GM23338 (cell line): ENCODE results near the gene GNG7. TPM values are rescaled to one million over a fixed set of nuclear protein-coding genes. Genes with fewer than 3 reads are reported as not detected.
"Not testable (repeated sequence)": the region's sequence is repeated elsewhere in the genome, so short reads cannot be mapped to it uniquely, and the experiment has no call there.

Source experiments
- ATAC-seq: fragments of 200-7000 bp; cut with Tn5 transposase; 3 replicates; pipeline ENCODE4 v1.9.1; 2020
- DNase-seq: peaks from one replicate; pipeline ENCODE4 v3.0.0-alpha.2; 2015; ENCODE audit warnings: low spot score
- H2AFZ ChIP-seq: fragments of 200-600 bp; sonication (generic); 2 replicates; pipeline ENCODE4 v1.8.0; 2016; ENCODE audit warnings: antibody characterized with exemption, mild to moderate bottlenecking, moderate library complexity
- H3F3A ChIP-seq: fragments of 200-600 bp; sonication (generic); replicated peaks from 2 replicates; pipeline ENCODE4 v1.8.0; 2017; ENCODE audit warnings: antibody characterized with exemption, mixed run types, low read depth
- H3K27ac ChIP-seq: fragments of 200-600 bp; sonication (generic); 2 replicates; pipeline ENCODE4 v1.6.1; 2016; ENCODE audit warnings: low read depth
- H3K27me3 ChIP-seq: fragments of 200-600 bp; sonication (generic); 2 replicates; pipeline ENCODE4 v1.8.0; 2016; ENCODE audit warnings: mild to moderate bottlenecking, mixed run types, moderate library complexity; ENCODE audit not compliant: insufficient read depth
- H3K36me3 ChIP-seq: fragments of 200-600 bp; sonication (generic); 2 replicates; pipeline ENCODE4 v1.8.0; 2016; ENCODE audit warnings: mild to moderate bottlenecking; ENCODE audit not compliant: insufficient read depth
- H3K4me1 ChIP-seq: fragments of 200-600 bp; sonication (generic); 2 replicates; pipeline ENCODE4 v1.8.0; 2016; ENCODE audit warnings: mild to moderate bottlenecking, moderate library complexity; ENCODE audit not compliant: insufficient read depth
- H3K4me2 ChIP-seq: fragments of 200-600 bp; sonication (generic); 2 replicates; pipeline ENCODE4 v1.7.1; 2017; ENCODE audit warnings: mixed run types
- H3K4me3 ChIP-seq: fragments of 200-600 bp; sonication (generic); 2 replicates; pipeline ENCODE4 v1.6.1; 2016; ENCODE audit warnings: mixed run types
- H3K79me2 ChIP-seq: fragments of 200-600 bp; sonication (generic); replicated peaks from 2 replicates; pipeline ENCODE4 v1.8.0; 2017; ENCODE audit warnings: mild to moderate bottlenecking; ENCODE audit not compliant: insufficient read depth
- H3K9me2 ChIP-seq: fragments of 200-600 bp; sonication (generic); 2 replicates; pipeline ENCODE4 v1.8.0; 2017; ENCODE audit not compliant: insufficient read depth
- H4K20me1 ChIP-seq: fragments of 200-600 bp; sonication (generic); replicated peaks from 2 replicates; pipeline ENCODE4 v1.8.0; 2017; ENCODE audit warnings: mild to moderate bottlenecking; ENCODE audit not compliant: insufficient read depth
- H3K27ac Mint-ChIP-seq: 2 replicates; pipeline ENCODE4 v1.8.0; 2020; ENCODE audit warnings: inconsistent platforms, mild to moderate bottlenecking, moderate library complexity, mixed read lengths
- H3K27me3 Mint-ChIP-seq: 3 replicates; pipeline ENCODE4 v1.8.0; 2022; ENCODE audit warnings: low read depth, mild to moderate bottlenecking, moderate library complexity, mixed read lengths, inconsistent platforms; ENCODE audit not compliant: insufficient read depth, poor library complexity
- H3K36me3 Mint-ChIP-seq: 3 replicates; pipeline ENCODE4 v1.8.0; 2021; ENCODE audit warnings: low read depth, mild to moderate bottlenecking, inconsistent platforms, moderate library complexity, mixed read lengths
- H3K4me1 Mint-ChIP-seq: 3 replicates; pipeline ENCODE4 v1.8.0; 2020; ENCODE audit warnings: mild to moderate bottlenecking, inconsistent platforms, mixed read lengths
- H3K4me3 Mint-ChIP-seq: 3 replicates; pipeline ENCODE4 v1.8.0; 2021; ENCODE audit warnings: moderate library complexity, mild to moderate bottlenecking, inconsistent platforms, mixed read lengths
- H3K9me3 Mint-ChIP-seq: 3 replicates; pipeline ENCODE4 v1.8.0; 2020; ENCODE audit warnings: moderate library complexity, mild to moderate bottlenecking, inconsistent platforms, mixed read lengths
- EZH2phosphoT487 ChIP-seq: fragments of 200-600 bp; sonication (generic); IDR thresholded peaks from one replicate; pipeline ENCODE4 v1.8.1; 2018; ENCODE audit warnings: antibody characterized with exemption; ENCODE audit not compliant: unreplicated experiment
- JUNB ChIP-seq: IDR thresholded peaks from one replicate; pipeline ENCODE4 v1.6.1; 2016; ENCODE audit warnings: antibody characterized with exemption; ENCODE audit not compliant: unreplicated experiment
- NANOG ChIP-seq: IDR thresholded peaks from 2 replicates; pipeline ENCODE4 v1.6.1; 2016; ENCODE audit warnings: antibody characterized with exemption, borderline replicate concordance
- POLR2AphosphoS5 ChIP-seq: IDR thresholded peaks from 2 replicates; pipeline ENCODE4 v1.6.1; 2016; ENCODE audit warnings: antibody characterized with exemption, low read depth
- ZNF114 ChIP-seq: fragments of 250-450 bp; sonication (Bioruptor Pico); IDR thresholded peaks from 2 replicates; pipeline ENCODE4 v1.5.0; 2020; ENCODE audit warnings: mild to moderate bottlenecking, moderate library complexity
- polyA plus RNA-seq: library from polyadenylated mRNA; unstranded; fragments of >200 nt; fragmentation: Nextera tagmentation; extraction: Ambion mirVana; gene quantifications from 2 replicates; pipeline ENCODE4 v1.2.1, GENCODE V29; 2016
- total RNA-seq: library from RNA; depleted of rRNA; stranded (reverse); fragments of >200 nt; shearing (Covaris generic); gene quantifications from 2 replicates; pipeline ENCODE4 v1.2.3, GENCODE V29; 2014
- TF ChIP-seq, protein P1 (sequence below): IDR thresholded peaks from 2 replicates; pipeline ENCODE4 v1.6.1; 2016; ENCODE audit warnings: antibody characterized with exemption

The GNG7 gene
- total and polyA plus RNA-seq, 2 experiments from 2014 or later: 5.1 to 5.4 TPM

GRCh38 chr19:2645826-2646225, 56.7 kb downstream of the GNG7 start:
- Histone ChIP-seq H3K4me2 (no peak overlapping the region), H3F3A (no peaks in the 10 kb centered on the region), H3K9me2 (no peaks in the 10 kb centered on the region), H3K4me3 (no peak overlapping the region), H3K36me3 (no peaks in the 10 kb centered on the region), H3K27me3 (no peaks in the 10 kb centered on the region), H3K79me2 (no peaks in the 10 kb centered on the region), H3K4me1 (no peaks in the 10 kb centered on the region), H4K20me1 (no peaks in the 10 kb centered on the region; the same call in 1 of the 2 replicates), H2AFZ (no peak overlapping the region), H3K27ac (no peak overlapping the region)
- Mint-ChIP-seq H3K9me3 (no peaks in the 10 kb centered on the region), H3K4me1 (no peaks in the 10 kb centered on the region), H3K27ac (no peak overlapping the region), H3K4me3 (no peak overlapping the region), H3K27me3 (peaks cover 3% of the 10 kb centered on the region), H3K36me3 (no peaks in the 10 kb centered on the region)
- DNase-seq: no peak
- TF ChIP-seq ZNF114 (CRISPR knock-in tag): no peak
- no peak for ATAC-seq

DNA sequence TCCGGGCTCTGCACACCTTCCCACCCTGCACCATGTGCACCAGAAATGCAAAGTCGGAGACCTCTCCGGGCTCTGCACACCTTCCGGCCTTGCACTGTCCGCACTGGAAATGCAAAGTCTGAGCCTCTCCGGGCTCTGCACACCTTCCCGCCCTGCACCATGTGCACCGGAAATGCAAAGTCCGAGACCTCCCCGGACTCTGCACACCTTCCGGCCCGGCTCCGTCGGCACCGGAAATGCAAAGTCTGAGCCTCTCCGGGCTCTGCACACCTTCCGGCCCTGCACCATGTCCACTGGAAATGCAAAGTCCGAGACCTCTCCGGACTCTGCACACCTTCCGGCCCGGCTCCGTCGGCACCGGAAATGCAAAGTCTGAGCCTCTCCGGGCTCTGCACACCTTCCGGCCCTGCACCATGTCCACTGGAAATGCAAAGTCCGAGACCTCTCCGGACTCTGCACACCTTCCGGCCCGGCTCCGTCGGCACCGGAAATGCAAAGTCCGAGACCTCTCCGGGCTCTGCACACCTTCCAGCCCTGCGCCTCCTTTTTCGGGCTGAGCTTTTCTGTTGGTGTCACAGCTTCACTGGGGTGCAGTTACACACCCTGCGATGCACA, 59.3 kb downstream of the GNG7 start:
- not testable (repeated sequence) for H3K4me2 ChIP-seq, H3K4me1 ChIP-seq, H3K4me1 Mint-ChIP-seq, H3K27me3 ChIP-seq, H3K27me3 Mint-ChIP-seq, H3K4me3 Mint-ChIP-seq, H3K9me2 ChIP-seq, H3K36me3 ChIP-seq, H3K27ac Mint-ChIP-seq, DNase-seq, H3F3A ChIP-seq, H2AFZ ChIP-seq, H3K79me2 ChIP-seq, H3K9me3 Mint-ChIP-seq, ATAC-seq, H4K20me1 ChIP-seq, H3K4me3 ChIP-seq, H3K27ac ChIP-seq, H3K36me3 Mint-ChIP-seq

DNA sequence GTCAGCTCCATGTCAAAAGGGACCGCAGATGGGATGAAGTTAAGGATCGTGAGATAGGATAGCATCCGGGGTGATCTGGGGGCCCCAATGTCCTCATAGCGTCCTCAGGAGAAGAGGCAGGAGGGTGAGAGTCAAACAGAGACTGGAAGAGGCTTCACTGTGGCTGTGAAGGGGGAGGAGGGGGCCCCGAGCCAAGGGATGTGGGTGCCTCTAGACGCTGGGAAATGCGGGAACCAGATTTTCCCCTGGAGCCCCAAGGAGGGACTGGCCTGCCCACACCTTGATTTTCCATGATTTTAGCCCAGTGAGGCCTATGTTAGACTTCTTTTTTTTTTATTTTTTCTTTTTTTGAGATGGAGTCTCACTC, 61.2 kb downstream of the GNG7 start:
- H3K27ac ChIP-seq: no peak overlapping the region
- no peaks in the 10 kb centered on the region; the same call in 1 of the 2 replicates for H4K20me1 ChIP-seq
- Mint-ChIP-seq H3K27ac (no peak overlapping the region), H3K27me3 (peaks cover 7% of the 10 kb centered on the region), H3K9me3 (peaks cover 4% of the 10 kb centered on the region; the same call in 1 of the 3 replicates), H3K4me1 (peaks cover 12% of the 10 kb centered on the region), H3K36me3 (no peaks in the 10 kb centered on the region; the same call in 2 of the 3 replicates), H3K4me3 (no peak overlapping the region)
- H3K27me3 ChIP-seq: no peaks in the 10 kb centered on the region
- no peaks in the 10 kb centered on the region for H3F3A ChIP-seq
- TF ChIP-seq EZH2phosphoT487 (no peak), POLR2AphosphoS5 (no peak), NANOG (no peak), JUNB (no peak)
- TF ChIP-seq, protein P1, sequence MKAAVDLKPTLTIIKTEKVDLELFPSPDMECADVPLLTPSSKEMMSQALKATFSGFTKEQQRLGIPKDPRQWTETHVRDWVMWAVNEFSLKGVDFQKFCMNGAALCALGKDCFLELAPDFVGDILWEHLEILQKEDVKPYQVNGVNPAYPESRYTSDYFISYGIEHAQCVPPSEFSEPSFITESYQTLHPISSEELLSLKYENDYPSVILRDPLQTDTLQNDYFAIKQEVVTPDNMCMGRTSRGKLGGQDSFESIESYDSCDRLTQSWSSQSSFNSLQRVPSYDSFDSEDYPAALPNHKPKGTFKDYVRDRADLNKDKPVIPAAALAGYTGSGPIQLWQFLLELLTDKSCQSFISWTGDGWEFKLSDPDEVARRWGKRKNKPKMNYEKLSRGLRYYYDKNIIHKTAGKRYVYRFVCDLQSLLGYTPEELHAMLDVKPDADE: no peak
- no peaks in the 10 kb centered on the region for H3K9me2 ChIP-seq
- H3K4me2 ChIP-seq: no peak overlapping the region
- DNase-seq (no peak), ATAC-seq (no peak)
- peaks cover 12% of the 10 kb centered on the region for H3K4me1 ChIP-seq
- no peaks in the 10 kb centered on the region for H3K79me2 ChIP-seq
- H3K4me3 ChIP-seq: no peak overlapping the region
- no peaks in the 10 kb centered on the region for H3K36me3 ChIP-seq
- H2AFZ ChIP-seq: no peak overlapping the region
